ENCODE data around the gene MAPK10. TPM values are rescaled to one million over a fixed set of nuclear protein-coding genes. Genes with fewer than 3 reads are reported as not detected.

The MAPK10 gene
- total RNA-seq, 2 donors from 2014 or later: 49.7 to 64.9 TPM

GRCh38 chr4:86019906-86020305, 339.9 kb downstream of the MAPK10 start:
- intact Hi-C loops (cut with DNase I): no loop called here
- no peak for TF ChIP-seq POLR2AphosphoS5 (IDR thresholded peaks at IDR 0.05)
- TF ChIP-seq CTCF (IDR thresholded peaks at IDR 0.05): no peak
- no peak for TF ChIP-seq POLR2A (IDR thresholded peaks at IDR 0.05)
- DNase-seq (ENCODE audit: low spot score): no peak

GRCh38 chr4:86019362-86019761, 340.5 kb downstream of the MAPK10 start:
- WGBS: 97% methylated on average over 1 of the region's 1 CpG
- intact Hi-C loops (cut with DNase I): no loop called here

More at GRCh38 chr4:86019906-86020305, 339.9 kb downstream of the MAPK10 start:
- no peak overlapping the region for H3K27ac ChIP-seq
- H3K27me3 ChIP-seq (replicated peaks; ENCODE audit: insufficient read depth): no peaks in the 10 kb centered on the region
- no peaks in the 10 kb centered on the region for H3K9me3 ChIP-seq
- H3K36me3 ChIP-seq: no peaks in the 10 kb centered on the region
- no peak overlapping the region for H3K4me3 ChIP-seq
- no peaks in the 10 kb centered on the region for H3K4me1 ChIP-seq (replicated peaks)

GRCh38 chr4:86015412-86016350, 344.2 kb downstream of the MAPK10 start:
- no peak overlapping the region for H3K27ac ChIP-seq
- H3K4me3 ChIP-seq: no peak overlapping the region
- H3K9me3 ChIP-seq: no peaks in the 10 kb centered on the region
- H3K4me1 ChIP-seq (replicated peaks): no peaks in the 10 kb centered on the region
- DNase-seq (ENCODE audit: low spot score): no peak
- TF ChIP-seq POLR2AphosphoS5 (IDR thresholded peaks at IDR 0.05) (no peak), POLR2A (IDR thresholded peaks at IDR 0.05) (no peak), CTCF (IDR thresholded peaks at IDR 0.05) (no peak)
- H3K27me3 ChIP-seq (replicated peaks; ENCODE audit: insufficient read depth): no peaks in the 10 kb centered on the region
- H3K36me3 ChIP-seq: no peaks in the 10 kb centered on the region
- 71% methylated on average over 2 of the region's 2 CpGs for WGBS
- intact Hi-C loops (cut with DNase I): no loop called here

More at GRCh38 chr4:86019362-86019761, 340.5 kb downstream of the MAPK10 start:
- TF ChIP-seq POLR2AphosphoS5 (IDR thresholded peaks at IDR 0.05) (no peak), CTCF (IDR thresholded peaks at IDR 0.05) (no peak), POLR2A (IDR thresholded peaks at IDR 0.05) (no peak)
- no peak for DNase-seq (ENCODE audit: low spot score)
- H3K4me1 ChIP-seq (replicated peaks): no peaks in the 10 kb centered on the region
- no peak overlapping the region for H3K27ac ChIP-seq
- no peak overlapping the region for H3K4me3 ChIP-seq
- H3K36me3 ChIP-seq: no peaks in the 10 kb centered on the region
- H3K9me3 ChIP-seq: no peaks in the 10 kb centered on the region
- no peaks in the 10 kb centered on the region for H3K27me3 ChIP-seq (replicated peaks; ENCODE audit: insufficient read depth)

- Histone ChIP-seq H3K27ac (no peak overlapping the region), H3K4me1 (replicated peaks) (no peaks in the 10 kb centered on the region), H3K9me3 (no peaks in the 10 kb centered on the region), H3K27me3 (replicated peaks; ENCODE audit: insufficient read depth) (no peaks in the 10 kb centered on the region), H3K36me3 (no peaks in the 10 kb centered on the region), H3K4me3 (no peak overlapping the region)
- DNase-seq (ENCODE audit: low spot score): no peak
- intact Hi-C loops (cut with DNase I): no loop called here
- 96% methylated on average over 5 of the region's 5 CpGs for WGBS
- TF ChIP-seq POLR2A (IDR thresholded peaks at IDR 0.05) (no peak), CTCF (IDR thresholded peaks at IDR 0.05) (no peak), POLR2AphosphoS5 (IDR thresholded peaks at IDR 0.05) (no peak)
Measured at GRCh38 chr4:86014599-86014998, 345.3 kb downstream of the MAPK10 start.

DNA sequence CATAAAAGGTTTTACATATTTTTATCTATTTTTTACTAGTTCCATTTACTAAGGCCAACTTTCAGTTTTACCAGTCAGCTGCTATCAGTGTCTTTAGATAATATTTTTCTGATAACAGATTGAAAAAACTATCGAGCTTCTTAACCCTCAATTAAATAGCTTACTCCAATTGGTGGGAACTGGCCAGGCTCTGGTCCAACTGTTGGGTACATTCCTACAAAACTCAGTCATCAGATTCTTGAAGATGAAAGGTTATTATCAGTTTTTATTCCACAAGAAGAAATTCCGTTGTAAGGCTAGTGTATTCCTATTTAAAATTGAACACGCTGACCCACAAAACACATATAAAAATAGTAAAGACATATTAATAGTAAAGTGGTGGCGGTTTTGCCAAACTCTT, 346.2 kb downstream of the MAPK10 start:
- H3K4me1 ChIP-seq (replicated peaks): no peaks in the 10 kb centered on the region
- 66% methylated on average over 4 of the region's 4 CpGs for WGBS
- H3K4me3 ChIP-seq: no peak overlapping the region
- no peaks in the 10 kb centered on the region for H3K36me3 ChIP-seq
- DNase-seq (ENCODE audit: low spot score): no peak
- no peaks in the 10 kb centered on the region for H3K27me3 ChIP-seq (replicated peaks; ENCODE audit: insufficient read depth)
- intact Hi-C loops (cut with DNase I): no loop called here
- no peaks in the 10 kb centered on the region for H3K9me3 ChIP-seq
- no peak overlapping the region for H3K27ac ChIP-seq
- TF ChIP-seq POLR2AphosphoS5 (IDR thresholded peaks at IDR 0.05) (no peak), CTCF (IDR thresholded peaks at IDR 0.05) (no peak), POLR2A (IDR thresholded peaks at IDR 0.05) (no peak)

Data from prostate gland (tissue), 2 donors.